Activated CD4-positive, alpha-beta memory T cell treated with anti-CD3 and anti-CD28 coated beads, Interleukin-2, amount 10 ng/mL, durations not matched to agents 7 days and 5 days (primary cell): Measurements from ENCODE around the gene LITAF. TPM values are rescaled to one million over a fixed set of nuclear protein-coding genes. Genes with fewer than 3 reads are reported as not detected.
A peak's percentile ranks its signal among the peaks of the same experiment; 100 is the strongest.

ENCODE experiments used
- CTCF ChIA-PET: fragments of 350-600 bp; sonication (Branson Sonifier 250); formaldehyde crosslinking; loops from one replicate; lab custom pipeline; 2021; ENCODE audit warnings: antibody characterized with exemption, inconsistent platforms; lab: Charles Lee
- POLR2A ChIA-PET: fragments of 350-600 bp; sonication (Branson Sonifier 250); formaldehyde crosslinking; loops from one replicate; lab custom pipeline; 2021; ENCODE audit warnings: antibody characterized with exemption; lab: Charles Lee
- DNase-seq: peaks from one replicate; pipeline ENCODE4 v3.0.0-alpha.2; 2020
- H3K27ac Mint-ChIP-seq: one replicate; pipeline ENCODE4 v1.8.0; 2021; ENCODE audit warnings: mild to moderate bottlenecking, mixed read lengths
- H3K27me3 Mint-ChIP-seq: one replicate; pipeline ENCODE4 v1.8.0; 2021; ENCODE audit warnings: mixed read lengths
- H3K36me3 Mint-ChIP-seq: one replicate; pipeline ENCODE4 v1.8.0; 2021; ENCODE audit warnings: low read depth, mixed read lengths
- H3K4me1 Mint-ChIP-seq: one replicate; pipeline ENCODE4 v1.8.0; 2021; ENCODE audit warnings: mixed read lengths
- H3K4me3 Mint-ChIP-seq: one replicate; pipeline ENCODE4 v1.8.0; 2021; ENCODE audit warnings: mild to moderate bottlenecking, mixed read lengths
- H3K9me3 Mint-ChIP-seq: one replicate; pipeline ENCODE4 v1.8.0; 2021; ENCODE audit warnings: mixed read lengths
- total RNA-seq, 2 experiments: library from RNA; stranded (reverse); gene quantifications; one replicate each; pipeline ENCODE4 v1.2.3, GENCODE V29; 2021

The LITAF gene
- total RNA-seq: 100 to 1,000 TPM; 149 to 157 TPM

DNA sequence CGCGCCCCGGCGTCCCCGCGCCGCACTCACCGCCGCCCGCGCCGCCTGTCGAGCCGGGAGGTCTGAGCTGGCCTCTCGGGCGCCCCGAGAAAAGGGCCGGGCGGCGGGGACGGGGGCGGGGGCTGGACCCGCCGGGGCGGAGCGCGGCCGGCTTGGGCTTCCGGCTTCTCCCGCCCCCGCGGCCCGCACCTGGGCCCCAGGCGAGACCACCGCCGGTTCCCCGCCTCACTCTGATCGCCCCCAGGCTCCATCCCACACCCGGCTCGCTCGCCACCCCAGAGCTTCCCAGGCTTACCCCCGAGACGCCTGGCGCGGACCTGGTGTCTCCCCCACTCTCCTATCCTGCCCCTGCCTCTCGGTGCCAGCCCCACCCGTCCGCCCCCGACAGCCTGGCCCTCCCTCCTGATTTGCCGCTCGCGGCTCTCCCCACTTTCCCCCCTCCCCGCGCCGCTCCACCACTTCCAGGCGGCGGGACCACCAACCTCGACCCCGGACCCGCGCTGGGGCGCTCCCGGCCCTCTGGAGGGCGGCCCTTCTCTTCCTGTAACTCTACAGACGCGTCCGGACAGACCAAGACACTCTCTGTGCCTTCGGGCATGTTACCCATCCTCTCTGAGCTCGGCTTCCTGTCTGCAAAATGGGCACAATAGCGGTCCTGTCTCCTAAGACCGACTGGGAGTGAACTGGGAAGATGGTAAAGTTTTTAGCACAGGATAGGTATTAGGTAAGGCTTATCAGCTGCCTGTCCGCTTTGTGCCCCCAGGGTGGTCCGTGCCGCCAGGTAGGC lies at the start of gene LITAF:
TSS of gene LITAF (minus strand) at position 64 of the 787 bp plus-strand sequence. CDS start 30,189 bp downstream, outside the sequence.
- CTCF ChIA-PET: interaction anchor here (0.7 to 1.4 kb wide), 7 partner anchors 23 to 497 kb away, joined by 3 to 5 read pairs (median 4); no protein-coding TSS in a partner anchor
- Mint-ChIP-seq H3K4me1 (peaks cover 38% of the 10 kb centered on the region), H3K27me3 (peaks cover 3% of the 10 kb centered on the region), H3K36me3 (peaks cover 24% of the 10 kb centered on the region), H3K4me3 (peak within 1 kb of the TSS; percentile 96), H3K9me3 (no peaks in the 10 kb centered on the region), H3K27ac (peak within 1 kb of the TSS; percentile 89)
- POLR2A ChIA-PET: interaction anchor here (0.6 to 3.1 kb wide), 21 partner anchors 11 to 622 kb away, joined by 3 to 60 read pairs (median 3); partner anchors contain the start of genes RSL1D1 and ZC3H7A
- peak; percentile 66 for DNase-seq

DNA sequence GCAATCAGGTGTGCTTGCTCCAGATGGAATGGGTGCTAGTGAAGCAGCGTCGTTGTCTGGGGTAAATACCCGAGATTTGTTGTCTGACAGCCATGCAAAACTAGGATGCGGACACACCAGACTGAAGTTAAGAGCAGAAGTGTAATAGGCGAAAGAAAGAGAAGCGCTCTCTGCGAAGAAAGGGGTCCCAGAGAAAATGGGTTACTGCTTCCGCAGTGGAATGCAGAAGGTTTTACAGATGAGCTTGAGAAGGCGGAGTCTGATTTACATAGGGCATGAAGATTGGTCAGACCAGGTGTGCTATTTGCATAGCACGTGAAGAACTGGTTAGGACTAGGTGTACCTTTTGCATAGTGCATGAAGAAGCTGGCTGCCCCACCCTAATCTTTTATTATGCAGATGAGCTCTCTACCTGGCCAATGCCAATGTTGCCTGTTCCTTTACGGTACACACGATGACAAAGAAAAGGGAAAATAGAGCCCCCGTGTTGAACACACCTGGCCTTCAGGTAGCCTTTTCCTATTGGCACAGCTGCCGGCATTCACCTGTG lies 49.5 kb upstream of the LITAF start:
- CTCF ChIA-PET: interaction anchor here (0.8 to 0.9 kb wide), 3 partner anchors 61 to 104 kb away, joined by 3 read pairs; no protein-coding TSS in a partner anchor
- POLR2A ChIA-PET: no interaction called here

GRCh38 chr16:11635679-11636171 lies 49.0 kb upstream of the LITAF start:
- POLR2A ChIA-PET: no interaction called here
- peaks cover 8% of the 10 kb centered on the region for H3K4me1 Mint-ChIP-seq
- peaks cover 19% of the 10 kb centered on the region for H3K27me3 Mint-ChIP-seq
- H3K27ac Mint-ChIP-seq: no peak overlapping the region
- DNase-seq: no peak
- CTCF ChIA-PET: no interaction called here
- H3K36me3 Mint-ChIP-seq: no peaks in the 10 kb centered on the region
- no peak overlapping the region for H3K4me3 Mint-ChIP-seq
- H3K9me3 Mint-ChIP-seq: no peaks in the 10 kb centered on the region

More for the DNA sequence above, 49.5 kb upstream of the LITAF start:
- H3K27me3 Mint-ChIP-seq: peaks cover 19% of the 10 kb centered on the region
- DNase-seq: no peak
- no peaks in the 10 kb centered on the region for H3K36me3 Mint-ChIP-seq
- H3K9me3 Mint-ChIP-seq: no peaks in the 10 kb centered on the region
- no peak overlapping the region for H3K4me3 Mint-ChIP-seq
- peaks cover 9% of the 10 kb centered on the region for H3K4me1 Mint-ChIP-seq
- H3K27ac Mint-ChIP-seq: no peak overlapping the region

- no peak overlapping the region for H3K27ac Mint-ChIP-seq
- H3K4me1 Mint-ChIP-seq: peaks cover 11% of the 10 kb centered on the region
- peaks cover 16% of the 10 kb centered on the region for H3K27me3 Mint-ChIP-seq
- DNase-seq: no peak
- no peak overlapping the region for H3K4me3 Mint-ChIP-seq
- CTCF ChIA-PET: no interaction called here
- H3K9me3 Mint-ChIP-seq: no peaks in the 10 kb centered on the region
- H3K36me3 Mint-ChIP-seq: no peaks in the 10 kb centered on the region
- POLR2A ChIA-PET: interaction anchor here (0.6 kb wide), 1 partner anchor 9 kb away, joined by 3 read pairs; no protein-coding TSS in a partner anchor
Measured at GRCh38 chr16:11635113-11635652, 48.5 kb upstream of the LITAF start.

- Mint-ChIP-seq H3K27me3 (peaks cover 14% of the 10 kb centered on the region), H3K4me3 (no peak overlapping the region), H3K36me3 (no peaks in the 10 kb centered on the region), H3K27ac (no peak overlapping the region), H3K9me3 (no peaks in the 10 kb centered on the region), H3K4me1 (peaks cover 15% of the 10 kb centered on the region)
- CTCF ChIA-PET: no interaction called here
- no peak for DNase-seq
- POLR2A ChIA-PET: no interaction called here
Measured at GRCh38 chr16:11634312-11634711, 47.6 kb upstream of the LITAF start.

DNA sequence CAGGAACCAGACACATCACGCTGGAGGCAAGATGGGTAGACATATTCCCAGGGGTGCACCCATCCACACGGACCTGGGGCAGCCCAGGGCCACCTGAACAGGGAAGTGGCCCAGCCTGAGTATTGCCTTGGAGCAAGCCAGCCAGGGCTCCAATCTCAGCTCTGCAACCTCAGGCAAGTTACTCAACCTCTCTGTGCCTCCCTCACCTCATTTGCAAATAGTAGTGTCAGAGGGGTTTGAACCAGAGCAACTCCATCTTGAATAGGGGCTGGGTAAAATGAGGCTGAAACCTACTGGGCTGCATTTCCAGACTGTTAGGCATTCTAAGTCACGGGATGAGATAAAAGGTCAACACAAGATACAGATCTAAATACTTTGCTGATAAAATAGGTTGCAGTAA lies 46.4 kb upstream of the LITAF start:
- Mint-ChIP-seq H3K27me3 (peaks cover 8% of the 10 kb centered on the region), H3K27ac (no peak overlapping the region), H3K9me3 (no peaks in the 10 kb centered on the region), H3K36me3 (no peaks in the 10 kb centered on the region), H3K4me3 (no peak overlapping the region), H3K4me1 (peaks cover 21% of the 10 kb centered on the region)
- no peak for DNase-seq
- ChIA-PET CTCF (no interaction called here), POLR2A (no interaction called here)

GRCh38 chr16:11632455-11632939 lies 45.8 kb upstream of the LITAF start:
- no peak overlapping the region for H3K27ac Mint-ChIP-seq
- peaks cover 24% of the 10 kb centered on the region for H3K4me1 Mint-ChIP-seq
- no peak for DNase-seq
- no peaks in the 10 kb centered on the region for H3K36me3 Mint-ChIP-seq
- peaks cover 8% of the 10 kb centered on the region for H3K27me3 Mint-ChIP-seq
- ChIA-PET POLR2A (interaction anchor here (1.1 kb wide), 1 partner anchor 45 kb away, joined by 5 read pairs; the partner anchor contains the start of gene LITAF), CTCF (no interaction called here)
- H3K4me3 Mint-ChIP-seq: no peak overlapping the region
- no peaks in the 10 kb centered on the region for H3K9me3 Mint-ChIP-seq

DNA sequence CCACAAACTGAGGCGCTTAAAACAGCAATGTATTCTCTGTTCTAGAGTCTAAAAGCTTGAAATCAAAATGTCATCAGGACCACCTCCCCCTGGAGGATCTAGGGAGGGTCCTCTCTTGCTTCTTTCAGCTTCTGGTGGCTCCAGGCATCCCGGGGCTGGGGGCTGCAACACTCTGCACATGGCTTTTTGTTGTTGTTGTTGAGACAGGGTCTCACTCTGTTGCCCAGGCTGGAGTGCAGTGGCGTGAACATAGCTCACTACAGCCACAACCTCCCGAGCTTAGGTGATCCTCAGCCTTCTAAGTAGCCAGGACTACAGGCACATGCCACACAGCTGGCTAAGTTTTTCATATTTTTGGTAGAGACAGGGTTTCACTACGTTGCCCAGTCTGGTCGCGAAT lies 44.5 kb upstream of the LITAF start:
- Mint-ChIP-seq H3K9me3 (no peaks in the 10 kb centered on the region), H3K4me3 (no peak overlapping the region), H3K36me3 (no peaks in the 10 kb centered on the region), H3K4me1 (peaks cover 25% of the 10 kb centered on the region), H3K27me3 (peaks cover 4% of the 10 kb centered on the region), H3K27ac (no peak overlapping the region)
- no peak for DNase-seq
- POLR2A ChIA-PET: interaction anchor here (0.7 to 1.1 kb wide), 2 partner anchors 9 to 44 kb away, joined by 3 to 5 read pairs; partner anchors contain the start of gene LITAF
- CTCF ChIA-PET: interaction anchor here (0.6 to 1.6 kb wide), 6 partner anchors 9 to 277 kb away, joined by 3 to 5 read pairs (median 3); no protein-coding TSS in a partner anchor

- H3K27me3 Mint-ChIP-seq: peaks cover under 1% of the 10 kb centered on the region
- no peaks in the 10 kb centered on the region for H3K36me3 Mint-ChIP-seq
- H3K9me3 Mint-ChIP-seq: no peaks in the 10 kb centered on the region
- H3K27ac Mint-ChIP-seq: no peak overlapping the region
- DNase-seq: no peak
- CTCF ChIA-PET: interaction anchor here (0.7 to 1.6 kb wide), 6 partner anchors 10 to 277 kb away, joined by 3 to 5 read pairs (median 3); no protein-coding TSS in a partner anchor
- POLR2A ChIA-PET: no interaction called here
- H3K4me1 Mint-ChIP-seq: peaks cover 28% of the 10 kb centered on the region
- no peak overlapping the region for H3K4me3 Mint-ChIP-seq
Measured at GRCh38 chr16:11630768-11631056, 44.0 kb upstream of the LITAF start.

GRCh38 chr16:11630046-11630767 lies 43.5 kb upstream of the LITAF start:
- Mint-ChIP-seq H3K4me3 (no peak overlapping the region), H3K27me3 (no peaks in the 10 kb centered on the region), H3K9me3 (no peaks in the 10 kb centered on the region), H3K36me3 (no peaks in the 10 kb centered on the region), H3K4me1 (peaks cover 33% of the 10 kb centered on the region), H3K27ac (no peak overlapping the region)
- ChIA-PET CTCF (interaction anchor here (0.7 to 1.0 kb wide), 3 partner anchors 18 to 276 kb away, joined by 3 read pairs; no protein-coding TSS in a partner anchor), POLR2A (interaction anchor here (0.6 to 1.1 kb wide), 2 partner anchors 44 to 273 kb away, joined by 3 to 4 read pairs; no protein-coding TSS in a partner anchor)
- no peak for DNase-seq

GRCh38 chr16:11629071-11630030 lies 42.6 kb upstream of the LITAF start:
- H3K4me1 Mint-ChIP-seq: peaks cover 41% of the 10 kb centered on the region
- H3K4me3 Mint-ChIP-seq: no peak overlapping the region
- CTCF ChIA-PET: no interaction called here
- DNase-seq: no peak
- H3K27me3 Mint-ChIP-seq: no peaks in the 10 kb centered on the region
- H3K27ac Mint-ChIP-seq: no peak overlapping the region
- H3K36me3 Mint-ChIP-seq: no peaks in the 10 kb centered on the region
- POLR2A ChIA-PET: interaction anchor here (0.7 to 1.1 kb wide), 2 partner anchors 8 to 44 kb away, joined by 3 read pairs; no protein-coding TSS in a partner anchor
- no peaks in the 10 kb centered on the region for H3K9me3 Mint-ChIP-seq
